Measurements from ENCODE around the gene CORO1C.

DNA sequence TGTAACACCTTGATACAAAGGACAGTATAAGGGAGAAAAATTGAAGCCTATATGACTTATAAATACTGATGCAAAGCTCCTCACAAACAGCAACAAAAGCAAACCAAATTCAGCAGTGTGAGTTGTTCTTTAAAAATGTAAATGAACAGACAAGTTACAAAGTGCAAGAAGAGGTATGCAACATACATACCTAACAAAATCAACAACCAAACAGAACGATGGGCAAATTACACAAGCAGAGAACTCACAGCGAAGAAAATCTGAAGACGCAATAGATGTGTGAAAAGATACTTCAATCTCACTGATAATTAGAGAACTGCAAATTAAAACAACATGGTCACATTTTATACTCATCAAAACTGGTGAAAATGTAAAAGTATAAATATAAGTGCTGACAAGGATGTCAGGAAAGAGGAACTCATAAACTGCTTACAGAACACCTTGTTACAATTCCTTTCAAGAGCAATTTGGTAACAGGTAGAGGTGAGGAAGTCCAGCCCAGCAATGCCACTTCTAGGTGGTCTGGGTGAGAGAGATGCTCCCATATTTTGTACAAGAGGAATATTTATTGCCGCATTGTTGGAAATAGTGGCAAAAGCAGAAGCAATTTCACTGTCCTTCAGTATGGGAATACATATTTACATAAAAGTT lies 47.3 kb downstream of the CORO1C start:
- TF ChIP-seq EZH2phosphoT487 (IDR thresholded peaks at IDR 0.05; ENCODE audit: low read depth) = no peak
- TF ChIP-seq, protein P1, sequence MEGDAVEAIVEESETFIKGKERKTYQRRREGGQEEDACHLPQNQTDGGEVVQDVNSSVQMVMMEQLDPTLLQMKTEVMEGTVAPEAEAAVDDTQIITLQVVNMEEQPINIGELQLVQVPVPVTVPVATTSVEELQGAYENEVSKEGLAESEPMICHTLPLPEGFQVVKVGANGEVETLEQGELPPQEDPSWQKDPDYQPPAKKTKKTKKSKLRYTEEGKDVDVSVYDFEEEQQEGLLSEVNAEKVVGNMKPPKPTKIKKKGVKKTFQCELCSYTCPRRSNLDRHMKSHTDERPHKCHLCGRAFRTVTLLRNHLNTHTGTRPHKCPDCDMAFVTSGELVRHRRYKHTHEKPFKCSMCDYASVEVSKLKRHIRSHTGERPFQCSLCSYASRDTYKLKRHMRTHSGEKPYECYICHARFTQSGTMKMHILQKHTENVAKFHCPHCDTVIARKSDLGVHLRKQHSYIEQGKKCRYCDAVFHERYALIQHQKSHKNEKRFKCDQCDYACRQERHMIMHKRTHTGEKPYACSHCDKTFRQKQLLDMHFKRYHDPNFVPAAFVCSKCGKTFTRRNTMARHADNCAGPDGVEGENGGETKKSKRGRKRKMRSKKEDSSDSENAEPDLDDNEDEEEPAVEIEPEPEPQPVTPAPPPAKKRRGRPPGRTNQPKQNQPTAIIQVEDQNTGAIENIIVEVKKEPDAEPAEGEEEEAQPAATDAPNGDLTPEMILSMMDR (IDR thresholded peaks at IDR 0.05; ENCODE audit: low read depth, low read length) = no peak
